KMS-11 (cell line): ENCODE data around the gene ATMIN.

Experiments
- H2AFZ ChIP-seq: fragments of 200-600 bp; sonication (generic); 2 replicates; pipeline ENCODE4 v1.6.1; 2016; ENCODE audit warnings: antibody characterized with exemption, mixed run types, low read depth
- H3K27ac ChIP-seq: fragments of 200-600 bp; sonication (generic); 2 replicates; pipeline ENCODE4 v1.6.1; 2016; ENCODE audit warnings: mild to moderate bottlenecking, mixed run types
- H3K27me3 ChIP-seq: fragments of 200-600 bp; sonication (generic); 2 replicates; pipeline ENCODE4 v1.6.1; 2017; ENCODE audit warnings: mild to moderate bottlenecking, low read depth, mixed run types, moderate library complexity; ENCODE audit not compliant: insufficient read depth
- H3K36me3 ChIP-seq: fragments of 200-600 bp; sonication (generic); 2 replicates; pipeline ENCODE4 v1.6.1; 2017; ENCODE audit warnings: mild to moderate bottlenecking, mixed run types; ENCODE audit not compliant: insufficient read depth
- H3K4me1 ChIP-seq: fragments of 200-600 bp; sonication (generic); 2 replicates; pipeline ENCODE4 v1.6.1; 2016; ENCODE audit warnings: mild to moderate bottlenecking, low read depth, mixed run types; ENCODE audit not compliant: poor library complexity, severe bottlenecking
- H3K4me2 ChIP-seq: fragments of 200-600 bp; sonication (generic); 2 replicates; pipeline ENCODE4 v1.7.0; 2016; ENCODE audit warnings: mild to moderate bottlenecking, mixed run types
- H3K4me3 ChIP-seq: fragments of 200-600 bp; sonication (generic); IDR thresholded peaks from 2 replicates; pipeline ENCODE4 v1.6.1; 2017; ENCODE audit warnings: low read depth, low read length, mixed read lengths; ENCODE audit not compliant: insufficient read depth
- H3K79me2 ChIP-seq: fragments of 200-600 bp; sonication (generic); 2 replicates; pipeline ENCODE4 v1.6.1; 2016; ENCODE audit warnings: low read depth, mixed run types; ENCODE audit not compliant: insufficient read depth
- H3K9ac ChIP-seq: fragments of 200-600 bp; sonication (generic); 2 replicates; pipeline ENCODE4 v1.6.1; 2016; ENCODE audit warnings: mild to moderate bottlenecking, mixed run types
- H4K20me1 ChIP-seq: fragments of 200-600 bp; sonication (generic); 2 replicates; pipeline ENCODE4 v1.6.1; 2016; ENCODE audit warnings: mild to moderate bottlenecking, mixed run types; ENCODE audit not compliant: insufficient read depth
- CTCF ChIP-seq: fragments of 200-600 bp; sonication (generic); conservative IDR thresholded peaks from 2 replicates; pipeline ENCODE4 v1.6.1; 2017; ENCODE audit warnings: low read depth, mild to moderate bottlenecking, antibody characterized with exemption, low read length, moderate library complexity, mixed read lengths

Gene ATMIN

GRCh38 chr16:80992676-80993293 lies 42.9 kb upstream of the ATMIN start:
- Histone ChIP-seq H3K27me3 (no peaks in the 10 kb centered on the region), H4K20me1 (no peaks in the 10 kb centered on the region), H2AFZ (no peak overlapping the region), H3K9ac (no peak overlapping the region), H3K4me2 (no peak overlapping the region), H3K4me1 (no peaks in the 10 kb centered on the region), H3K36me3 (no peaks in the 10 kb centered on the region), H3K4me3 (no peak overlapping the region), H3K79me2 (peaks cover 61% of the 10 kb centered on the region), H3K27ac (no peak overlapping the region)
- no peak for TF ChIP-seq CTCF

- Histone ChIP-seq H3K4me3 (no peak overlapping the region), H3K9ac (no peak overlapping the region), H3K4me1 (no peaks in the 10 kb centered on the region), H3K27me3 (no peaks in the 10 kb centered on the region), H2AFZ (no peak overlapping the region), H4K20me1 (no peaks in the 10 kb centered on the region), H3K79me2 (peaks cover 66% of the 10 kb centered on the region), H3K36me3 (no peaks in the 10 kb centered on the region), H3K27ac (no peak overlapping the region), H3K4me2 (no peak overlapping the region)
- no peak for TF ChIP-seq CTCF
Observed at GRCh38 chr16:80993307-80993706, 42.3 kb upstream of the ATMIN start.

- H3K9ac ChIP-seq: no peak overlapping the region
- H3K4me2 ChIP-seq: no peak overlapping the region
- no peak overlapping the region for H3K4me3 ChIP-seq
- peaks cover 71% of the 10 kb centered on the region for H3K79me2 ChIP-seq
- H3K4me1 ChIP-seq: no peaks in the 10 kb centered on the region
- no peaks in the 10 kb centered on the region for H3K27me3 ChIP-seq
- no peaks in the 10 kb centered on the region for H4K20me1 ChIP-seq
- no peaks in the 10 kb centered on the region for H3K36me3 ChIP-seq
- H2AFZ ChIP-seq: no peak overlapping the region
- H3K27ac ChIP-seq: no peak overlapping the region
- TF ChIP-seq CTCF: no peak
Observed at GRCh38 chr16:80993834-80994233, 41.8 kb upstream of the ATMIN start.

GRCh38 chr16:80994451-80994850 lies 41.2 kb upstream of the ATMIN start:
- H3K4me2 ChIP-seq: no peak overlapping the region
- no peak overlapping the region for H3K4me3 ChIP-seq

More at GRCh38 chr16:80994451-80994850, 41.2 kb upstream of the ATMIN start:
- no peak overlapping the region for H2AFZ ChIP-seq
- H3K36me3 ChIP-seq: no peaks in the 10 kb centered on the region
- no peaks in the 10 kb centered on the region for H3K4me1 ChIP-seq
- no peaks in the 10 kb centered on the region for H3K27me3 ChIP-seq
- H4K20me1 ChIP-seq: no peaks in the 10 kb centered on the region
- no peak for TF ChIP-seq CTCF
- no peak overlapping the region for H3K9ac ChIP-seq
- no peak overlapping the region for H3K27ac ChIP-seq
- peaks cover 78% of the 10 kb centered on the region for H3K79me2 ChIP-seq
